ENCODE data around the gene BICC1. TPM values are rescaled to one million over a fixed set of nuclear protein-coding genes. Genes with fewer than 3 reads are reported as not detected.

The BICC1 gene
- total RNA-seq, 1 experiment from 2014 or later = not detected

GRCh38 chr10:58796242-58796641, 283.6 kb downstream of the BICC1 start:
- ATAC-seq = no peak
- H4K20me1 ChIP-seq (ENCODE audit: insufficient read depth) = no peaks in the 10 kb centered on the region
- H3K36me3 ChIP-seq (ENCODE audit: control insufficient read depth in 1 of 2, insufficient read depth in 2 of 2, low read length in 2 of 2) = no peaks in the 10 kb centered on the region
- H3K27me3 ChIP-seq (ENCODE audit: insufficient read depth, low read length) = no peaks in the 10 kb centered on the region
- H3K79me2 ChIP-seq (ENCODE audit: insufficient read depth, low read length) = no peaks in the 10 kb centered on the region
- intact Hi-C loops (cut with micrococcal nuclease) = no loop called here
- POLR2A ChIA-PET = no interaction called here
- H3K9ac ChIP-seq (ENCODE audit: low read length) = no peak overlapping the region
- RAD21 ChIA-PET (ENCODE audit: low non-redundant PET in 1 of 2, low total read pairs in 2 of 2, uncharacterized antibody in 2 of 2, unreplicated experiment in 2 of 2) = no interaction called here
- no peak overlapping the region for H3K4me3 ChIP-seq (replicated peaks in 1 of 2; ENCODE audit: low read depth in 1 of 2, low read length in 2 of 2)
- H3K27ac ChIP-seq (ENCODE audit: low read depth, low read length) = no peak overlapping the region
- H3K9me2 ChIP-seq (ENCODE audit: insufficient read depth) = no peaks in the 10 kb centered on the region
- peaks cover 0 to 1% of the 10 kb centered on the region in 2 experiments; a peak in 1 of 4 replicates for H3K4me1 ChIP-seq (ENCODE audit: control insufficient read depth in 1 of 2, insufficient read depth in 2 of 2, low read length in 2 of 2)
- H3K4me2 ChIP-seq (ENCODE audit: low read length) = no peak overlapping the region
- TF ChIP-seq, protein P1, sequence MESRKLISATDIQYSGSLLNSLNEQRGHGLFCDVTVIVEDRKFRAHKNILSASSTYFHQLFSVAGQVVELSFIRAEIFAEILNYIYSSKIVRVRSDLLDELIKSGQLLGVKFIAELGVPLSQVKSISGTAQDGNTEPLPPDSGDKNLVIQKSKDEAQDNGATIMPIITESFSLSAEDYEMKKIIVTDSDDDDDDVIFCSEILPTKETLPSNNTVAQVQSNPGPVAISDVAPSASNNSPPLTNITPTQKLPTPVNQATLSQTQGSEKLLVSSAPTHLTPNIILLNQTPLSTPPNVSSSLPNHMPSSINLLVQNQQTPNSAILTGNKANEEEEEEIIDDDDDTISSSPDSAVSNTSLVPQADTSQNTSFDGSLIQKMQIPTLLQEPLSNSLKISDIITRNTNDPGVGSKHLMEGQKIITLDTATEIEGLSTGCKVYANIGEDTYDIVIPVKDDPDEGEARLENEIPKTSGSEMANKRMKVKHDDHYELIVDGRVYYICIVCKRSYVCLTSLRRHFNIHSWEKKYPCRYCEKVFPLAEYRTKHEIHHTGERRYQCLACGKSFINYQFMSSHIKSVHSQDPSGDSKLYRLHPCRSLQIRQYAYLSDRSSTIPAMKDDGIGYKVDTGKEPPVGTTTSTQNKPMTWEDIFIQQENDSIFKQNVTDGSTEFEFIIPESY (IDR thresholded peaks at IDR 0.05; ENCODE audit: extremely low read depth, insufficient replicate concordance, low read length) = no peak
- DNase-seq (ENCODE audit: low read depth, low spot score) = no peak
- no TSS peak for BruUV-seq (replicated peaks)
- no peak overlapping the region for H2AFZ ChIP-seq (ENCODE audit: low read depth, low read length, poor library complexity, severe bottlenecking)
- no peaks in the 10 kb centered on the region for H3K9me3 ChIP-seq (ENCODE audit: control insufficient read depth in 1 of 2, insufficient read depth in 1 of 2, low read depth in 1 of 2, low read length in 2 of 2)
- CTCF ChIA-PET = no interaction called here

GRCh38 chr10:58796824-58797223, 284.2 kb downstream of the BICC1 start:
- Histone ChIP-seq H2AFZ (ENCODE audit: low read depth, low read length, poor library complexity, severe bottlenecking) (no peak overlapping the region), H3K4me1 (ENCODE audit: control insufficient read depth in 1 of 2, insufficient read depth in 2 of 2, low read length in 2 of 2) (no peaks in the 10 kb centered on the region), H3K27ac (ENCODE audit: low read depth, low read length) (no peak overlapping the region), H3K4me2 (ENCODE audit: low read length) (no peak overlapping the region), H3K36me3 (ENCODE audit: control insufficient read depth in 1 of 2, insufficient read depth in 2 of 2, low read length in 2 of 2) (no peaks in the 10 kb centered on the region), H3K9me3 (ENCODE audit: control insufficient read depth in 1 of 2, insufficient read depth in 1 of 2, low read depth in 1 of 2, low read length in 2 of 2) (no peaks in the 10 kb centered on the region), H3K79me2 (ENCODE audit: insufficient read depth, low read length) (no peaks in the 10 kb centered on the region), H3K4me3 (replicated peaks in 1 of 2; ENCODE audit: low read depth in 1 of 2, low read length in 2 of 2) (no peak overlapping the region), H3K9ac (ENCODE audit: low read length) (no peak overlapping the region), H3K9me2 (ENCODE audit: insufficient read depth) (no peaks in the 10 kb centered on the region), H3K27me3 (ENCODE audit: insufficient read depth, low read length) (no peaks in the 10 kb centered on the region), H4K20me1 (ENCODE audit: insufficient read depth) (no peaks in the 10 kb centered on the region)
- RAD21 ChIA-PET (ENCODE audit: low non-redundant PET in 1 of 2, low total read pairs in 2 of 2, uncharacterized antibody in 2 of 2, unreplicated experiment in 2 of 2) = no interaction called here
- CTCF ChIA-PET = no interaction called here
- POLR2A ChIA-PET = no interaction called here
- intact Hi-C loops (cut with micrococcal nuclease) = no loop called here
- no peak for ATAC-seq
- no TSS peak for BruUV-seq (replicated peaks)
- DNase-seq (ENCODE audit: low read depth, low spot score) = no peak
- TF ChIP-seq SRF (IDR thresholded peaks at IDR 0.05; ENCODE audit: low read depth) (no peak), EZH2phosphoT487 (IDR thresholded peaks at IDR 0.05; ENCODE audit: borderline replicate concordance) (no peak), YY1 (IDR thresholded peaks at IDR 0.05; ENCODE audit: extremely low read depth, insufficient replicate concordance, low read depth, low read length) (no peak), SIN3A (IDR thresholded peaks at IDR 0.05; ENCODE audit: low read depth) (no peak), ELF1 (IDR thresholded peaks at IDR 0.05; ENCODE audit: borderline replicate concordance, low read depth) (no peak), TCF7L2 (IDR thresholded peaks at IDR 0.05; ENCODE audit: borderline replicate concordance, extremely low read depth, insufficient read depth, insufficient read length) (no peak), CEBPB (IDR thresholded peaks at IDR 0.05; ENCODE audit: low read depth) (no peak), RAD21 (IDR thresholded peaks at IDR 0.05; ENCODE audit: low read depth) (no peak), JUND (IDR thresholded peaks at IDR 0.05) (no peak), CBX3 (IDR thresholded peaks at IDR 0.05; ENCODE audit: low read depth) (no peak), CTCF (IDR thresholded peaks at IDR 0.05 in 2 of 3, conservative IDR thresholded peaks at IDR 0.05 in 1 of 3; ENCODE audit: borderline replicate concordance in 1 of 3, insufficient read depth in 1 of 3, low read depth in 2 of 3, low read length in 2 of 3) (no peak), ZFX (IDR thresholded peaks at IDR 0.05) (no peak)
- TF ChIP-seq, protein P2, sequence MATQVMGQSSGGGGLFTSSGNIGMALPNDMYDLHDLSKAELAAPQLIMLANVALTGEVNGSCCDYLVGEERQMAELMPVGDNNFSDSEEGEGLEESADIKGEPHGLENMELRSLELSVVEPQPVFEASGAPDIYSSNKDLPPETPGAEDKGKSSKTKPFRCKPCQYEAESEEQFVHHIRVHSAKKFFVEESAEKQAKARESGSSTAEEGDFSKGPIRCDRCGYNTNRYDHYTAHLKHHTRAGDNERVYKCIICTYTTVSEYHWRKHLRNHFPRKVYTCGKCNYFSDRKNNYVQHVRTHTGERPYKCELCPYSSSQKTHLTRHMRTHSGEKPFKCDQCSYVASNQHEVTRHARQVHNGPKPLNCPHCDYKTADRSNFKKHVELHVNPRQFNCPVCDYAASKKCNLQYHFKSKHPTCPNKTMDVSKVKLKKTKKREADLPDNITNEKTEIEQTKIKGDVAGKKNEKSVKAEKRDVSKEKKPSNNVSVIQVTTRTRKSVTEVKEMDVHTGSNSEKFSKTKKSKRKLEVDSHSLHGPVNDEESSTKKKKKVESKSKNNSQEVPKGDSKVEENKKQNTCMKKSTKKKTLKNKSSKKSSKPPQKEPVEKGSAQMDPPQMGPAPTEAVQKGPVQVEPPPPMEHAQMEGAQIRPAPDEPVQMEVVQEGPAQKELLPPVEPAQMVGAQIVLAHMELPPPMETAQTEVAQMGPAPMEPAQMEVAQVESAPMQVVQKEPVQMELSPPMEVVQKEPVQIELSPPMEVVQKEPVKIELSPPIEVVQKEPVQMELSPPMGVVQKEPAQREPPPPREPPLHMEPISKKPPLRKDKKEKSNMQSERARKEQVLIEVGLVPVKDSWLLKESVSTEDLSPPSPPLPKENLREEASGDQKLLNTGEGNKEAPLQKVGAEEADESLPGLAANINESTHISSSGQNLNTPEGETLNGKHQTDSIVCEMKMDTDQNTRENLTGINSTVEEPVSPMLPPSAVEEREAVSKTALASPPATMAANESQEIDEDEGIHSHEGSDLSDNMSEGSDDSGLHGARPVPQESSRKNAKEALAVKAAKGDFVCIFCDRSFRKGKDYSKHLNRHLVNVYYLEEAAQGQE (IDR thresholded peaks at IDR 0.05; ENCODE audit: low read depth) = no peak
